PC-3 (cell line): ENCODE measurements around the gene GAL3ST3. TPM values are rescaled to one million over a fixed set of nuclear protein-coding genes. Genes with fewer than 3 reads are reported as not detected.

ENCODE experiments used
- ATAC-seq: fragments of 200-7000 bp; cut with Tn5 transposase; 2 replicates; pipeline ENCODE4 v1.9.1; 2020; ENCODE audit warnings: mild to moderate bottlenecking, moderate library complexity
- BruUV-seq: library from RNA; stranded (reverse); fragments of 400-500 nt; replicated peaks from 2 replicates; lab custom pipeline; 2021; lab: Mats Ljungman, UMichigan
- CTCF ChIA-PET: fragments of 300-600 bp; sonication (Branson Sonifier 250); formaldehyde crosslinking; loops from one replicate; lab custom pipeline; 2022; ENCODE audit warnings: antibody characterized with exemption; lab: Charles Lee
- POLR2A ChIA-PET: fragments of 300-600 bp; sonication (Branson Sonifier 250); formaldehyde crosslinking; loops from one replicate; lab custom pipeline; 2022; ENCODE audit warnings: antibody characterized with exemption; ENCODE audit not compliant: unreplicated experiment; lab: Charles Lee
- DNase-seq: peaks from one replicate; pipeline ENCODE4 v3.0.0-alpha.2; 2015
- H2AFZ ChIP-seq: fragments of 300-600 bp; sonication (generic); 2 replicates; pipeline ENCODE4 v1.6.0; 2016; ENCODE audit warnings: antibody characterized with exemption, low read length
- H3F3A ChIP-seq: fragments of 300-600 bp; sonication (generic); one replicate; pipeline ENCODE4 v1.6.0; 2017; ENCODE audit warnings: antibody characterized with exemption, low read length, control low read depth, mild to moderate bottlenecking; ENCODE audit not compliant: unreplicated experiment
- H3K27ac ChIP-seq: fragments of 300-600 bp; sonication (generic); 2 replicates; pipeline ENCODE4 v1.5.1; 2016; ENCODE audit warnings: mild to moderate bottlenecking, low read length
- H3K27me3 ChIP-seq: fragments of 300-600 bp; sonication (generic); 2 replicates; pipeline ENCODE4 v1.6.1; 2016; ENCODE audit warnings: low read length, mixed read lengths
- H3K36me3 ChIP-seq: fragments of 300-600 bp; sonication (generic); 2 replicates; pipeline ENCODE4 v1.6.1; 2016; ENCODE audit warnings: low read depth, mixed run types, low read length, mixed read lengths
- H3K4me1 ChIP-seq: fragments of 300-600 bp; sonication (generic); 2 replicates; pipeline ENCODE4 v1.5.1; 2016; ENCODE audit warnings: low read length; ENCODE audit not compliant: insufficient read depth
- H3K4me2 ChIP-seq: fragments of 300-600 bp; sonication (generic); 2 replicates; pipeline ENCODE4 v1.6.0; 2016; ENCODE audit warnings: low read length
- H3K4me3 ChIP-seq: fragments of 300-600 bp; sonication (generic); 2 replicates; pipeline ENCODE4 v1.5.1; 2016; ENCODE audit warnings: mild to moderate bottlenecking, low read length, mixed read lengths
- H3K79me2 ChIP-seq: fragments of 300-600 bp; sonication (generic); 2 replicates; pipeline ENCODE4 v1.6.1; 2017; ENCODE audit warnings: low read length, mixed read lengths
- H3K9ac ChIP-seq: fragments of 300-600 bp; sonication (generic); 2 replicates; pipeline ENCODE4 v1.6.0; 2016; ENCODE audit warnings: mild to moderate bottlenecking, low read length
- H3K9me2 ChIP-seq: fragments of 300-600 bp; sonication (generic); replicated peaks from 2 replicates; pipeline ENCODE4 v1.6.1; 2016; ENCODE audit warnings: mixed run types, low read length, mixed read lengths
- H3K9me3 ChIP-seq: fragments of 300-600 bp; sonication (generic); 2 replicates; pipeline ENCODE4 v1.6.1; 2016; ENCODE audit warnings: low read length, mixed read lengths
- H4K20me1 ChIP-seq: fragments of 300-600 bp; sonication (generic); 2 replicates; pipeline ENCODE4 v1.6.1; 2016; ENCODE audit warnings: low read length, mixed read lengths
- EZH2 ChIP-seq: fragments of 300-600 bp; sonication (generic); IDR thresholded peaks from one replicate; pipeline ENCODE4 v1.6.1; 2017; ENCODE audit warnings: antibody characterized with exemption, mild to moderate bottlenecking, low read length; ENCODE audit not compliant: unreplicated experiment
- EZH2phosphoT487 ChIP-seq: fragments of 300-600 bp; sonication (generic); IDR thresholded peaks from 2 replicates; pipeline ENCODE4 v1.6.1; 2018; ENCODE audit warnings: mild to moderate bottlenecking, antibody characterized with exemption, low read length, borderline replicate concordance
- intact Hi-C: fragments of 100-400 bp; cut with micrococcal nuclease; formaldehyde crosslinking; loops from 2 replicates; pipeline ENCODE4 v1.9.0; 2023
- total RNA-seq: library from RNA; depleted of rRNA; stranded (reverse); fragments of >200 nt; gene quantifications from 2 replicates; pipeline ENCODE4 v1.2.3, GENCODE V29; 2014
- TF ChIP-seq, protein P1 (sequence below): fragments of 300-600 bp; sonication (generic); conservative IDR thresholded peaks from 2 replicates; pipeline ENCODE4 v1.5.1; 2017; ENCODE audit warnings: antibody characterized with exemption, low read depth, mild to moderate bottlenecking, low read length

The GAL3ST3 gene
- total RNA-seq, 1 experiment from 2014 or later = not detected

DNA sequence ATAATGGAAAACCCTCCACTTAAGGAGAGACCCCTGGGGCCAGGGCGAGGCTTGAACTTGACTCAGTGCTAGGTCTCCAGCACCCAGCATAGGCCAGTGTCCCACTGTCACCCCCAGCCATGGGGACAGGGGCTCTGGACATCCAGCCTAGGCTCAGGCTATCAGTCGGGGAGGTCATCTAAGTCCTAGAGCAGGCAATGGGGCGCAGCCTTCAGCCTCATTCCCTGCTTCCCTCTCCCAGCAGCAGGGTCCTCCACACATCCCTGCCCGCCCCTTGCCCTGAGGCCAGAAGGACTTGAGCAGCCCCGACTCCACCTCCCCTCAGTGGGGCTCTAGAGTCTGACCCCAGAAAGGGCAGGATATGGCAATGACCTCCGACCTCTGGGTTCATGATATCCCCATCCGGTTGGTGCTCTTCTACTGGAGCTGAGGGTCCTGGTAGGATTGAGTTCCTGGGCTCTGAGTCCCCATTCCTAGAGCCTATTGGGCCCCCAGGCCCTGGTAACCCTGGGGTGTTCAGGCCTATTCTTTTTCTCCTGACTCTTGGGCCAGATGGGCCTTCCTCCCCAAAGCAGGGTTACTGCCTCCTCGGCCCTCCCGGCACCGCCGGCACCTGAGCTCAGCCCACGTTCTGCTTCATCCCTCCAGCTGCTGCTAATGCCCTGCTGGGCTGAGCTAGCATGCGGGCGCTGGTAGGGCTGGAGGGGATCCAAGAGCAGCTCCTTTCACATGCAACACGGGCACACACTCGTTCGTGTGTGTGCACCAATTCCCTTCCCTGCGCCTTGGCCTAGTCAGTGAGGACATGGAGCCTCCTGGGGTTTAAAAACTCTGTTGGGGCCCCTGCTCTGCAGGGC is 32.8 kb downstream of the GAL3ST3 start:
- intact Hi-C loops = no loop called here
- TF ChIP-seq, protein P1, sequence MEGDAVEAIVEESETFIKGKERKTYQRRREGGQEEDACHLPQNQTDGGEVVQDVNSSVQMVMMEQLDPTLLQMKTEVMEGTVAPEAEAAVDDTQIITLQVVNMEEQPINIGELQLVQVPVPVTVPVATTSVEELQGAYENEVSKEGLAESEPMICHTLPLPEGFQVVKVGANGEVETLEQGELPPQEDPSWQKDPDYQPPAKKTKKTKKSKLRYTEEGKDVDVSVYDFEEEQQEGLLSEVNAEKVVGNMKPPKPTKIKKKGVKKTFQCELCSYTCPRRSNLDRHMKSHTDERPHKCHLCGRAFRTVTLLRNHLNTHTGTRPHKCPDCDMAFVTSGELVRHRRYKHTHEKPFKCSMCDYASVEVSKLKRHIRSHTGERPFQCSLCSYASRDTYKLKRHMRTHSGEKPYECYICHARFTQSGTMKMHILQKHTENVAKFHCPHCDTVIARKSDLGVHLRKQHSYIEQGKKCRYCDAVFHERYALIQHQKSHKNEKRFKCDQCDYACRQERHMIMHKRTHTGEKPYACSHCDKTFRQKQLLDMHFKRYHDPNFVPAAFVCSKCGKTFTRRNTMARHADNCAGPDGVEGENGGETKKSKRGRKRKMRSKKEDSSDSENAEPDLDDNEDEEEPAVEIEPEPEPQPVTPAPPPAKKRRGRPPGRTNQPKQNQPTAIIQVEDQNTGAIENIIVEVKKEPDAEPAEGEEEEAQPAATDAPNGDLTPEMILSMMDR = no peak
- TF ChIP-seq EZH2 = no peak
- TF ChIP-seq EZH2phosphoT487 = no peak
- Histone ChIP-seq H4K20me1 (no peaks in the 10 kb centered on the region), H3K9ac (no peak overlapping the region), H3K4me1 (peaks cover 43% of the 10 kb centered on the region), H3K27ac (no peak overlapping the region), H3K9me3 (no peaks in the 10 kb centered on the region), H3K4me3 (no peak overlapping the region), H3K27me3 (no peaks in the 10 kb centered on the region), H3K4me2 (peak overlapping the region; percentile 1; the same call in 1 of the 2 replicates), H2AFZ (no peak overlapping the region), H3K79me2 (no peaks in the 10 kb centered on the region), H3F3A (no peaks in the 10 kb centered on the region), H3K36me3 (no peaks in the 10 kb centered on the region), H3K9me2 (no peaks in the 10 kb centered on the region)
- ChIA-PET POLR2A (no interaction called here), CTCF (no interaction called here)
- no TSS peak for BruUV-seq
- no peak for DNase-seq
- no peak for ATAC-seq

DNA sequence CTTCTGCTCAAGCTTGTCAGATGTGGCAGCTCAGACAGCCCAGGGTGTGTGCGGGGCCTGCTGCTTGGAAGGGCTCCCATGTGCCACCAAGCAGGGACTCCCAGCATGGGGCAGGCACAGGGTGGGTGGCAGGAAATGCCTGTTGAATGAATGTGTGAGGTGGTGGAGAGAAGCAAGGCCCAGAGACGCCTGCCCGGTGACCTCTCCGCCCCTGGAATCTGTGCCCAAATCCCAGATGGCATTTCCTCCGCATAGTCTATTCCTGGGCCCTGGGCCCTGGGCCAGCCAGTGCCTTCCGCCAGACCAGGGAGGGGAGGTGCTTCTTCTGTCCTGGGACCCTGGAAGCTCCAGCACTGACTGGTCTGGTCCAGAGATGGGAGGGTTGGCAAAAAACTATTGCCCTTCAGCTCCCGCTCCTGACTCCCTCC is 33.5 kb downstream of the GAL3ST3 start:
- Histone ChIP-seq H3K4me1 (peaks cover 43% of the 10 kb centered on the region), H3F3A (no peaks in the 10 kb centered on the region), H3K9me2 (no peaks in the 10 kb centered on the region), H4K20me1 (no peaks in the 10 kb centered on the region), H3K4me2 (peak overlapping the region; percentile 1; the same call in 1 of the 2 replicates), H3K27me3 (no peaks in the 10 kb centered on the region), H3K9ac (no peak overlapping the region), H3K4me3 (no peak overlapping the region), H3K36me3 (no peaks in the 10 kb centered on the region), H3K9me3 (no peaks in the 10 kb centered on the region), H2AFZ (peak overlapping the region; percentile 37; the same call in 1 of the 2 replicates), H3K27ac (0 out of 2 replicates have a peak overlapping the region, but pooled peaks have one; percentile 10), H3K79me2 (no peaks in the 10 kb centered on the region)
- ATAC-seq = peak; percentile 48
- TF ChIP-seq EZH2 (no peak), EZH2phosphoT487 (no peak)
- TF ChIP-seq, protein P1 = no peak
- BruUV-seq = no TSS peak
- peak; percentile 63 for DNase-seq
- intact Hi-C loops = no loop called here
- POLR2A ChIA-PET = no interaction called here
- CTCF ChIA-PET = no interaction called here
